COLO829 (cell line): Measurements from ENCODE around the gene ZNF423.
A peak's percentile ranks its signal among the peaks of the same experiment; 100 is the strongest.
"Not testable (repeated sequence)": the region's sequence is repeated elsewhere in the genome, so short reads cannot be mapped to it uniquely, and the experiment has no call there.

Experiments
- DNase-seq: peaks from one replicate; pipeline ENCODE4 v3.0.0; 2012; ENCODE audit warnings: low spot score

Gene ZNF423

GRCh38 chr16:49581630-49582298, 274.1 kb downstream of the ZNF423 start:
- DNase-seq, result no peak

- no peak for DNase-seq
Observed at GRCh38 chr16:49580751-49581303, 275.1 kb downstream of the ZNF423 start.

GRCh38 chr16:49578435-49579024, 277.4 kb downstream of the ZNF423 start:
- no peak for DNase-seq

GRCh38 chr16:49578018-49578417, 277.9 kb downstream of the ZNF423 start:
- no peak for DNase-seq

GRCh38 chr16:49576941-49577340, 279.0 kb downstream of the ZNF423 start:
- no peak for DNase-seq

DNA sequence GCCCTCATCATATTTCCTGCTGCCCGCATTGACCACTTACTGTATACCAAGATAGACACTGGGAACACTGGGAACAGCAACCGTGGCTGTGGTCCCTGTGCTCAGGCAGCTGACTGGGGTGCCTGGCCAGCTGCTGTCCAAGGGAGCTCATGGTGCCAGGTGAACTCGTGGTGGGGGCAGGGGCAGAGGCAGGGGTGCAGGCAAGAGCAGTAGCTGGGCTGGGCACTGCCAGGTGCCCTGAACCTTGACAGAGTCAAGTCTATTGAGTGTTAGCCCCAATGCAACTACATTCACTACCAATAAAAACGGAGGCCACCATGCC, 279.8 kb downstream of the ZNF423 start:
- no peak for DNase-seq

DNA sequence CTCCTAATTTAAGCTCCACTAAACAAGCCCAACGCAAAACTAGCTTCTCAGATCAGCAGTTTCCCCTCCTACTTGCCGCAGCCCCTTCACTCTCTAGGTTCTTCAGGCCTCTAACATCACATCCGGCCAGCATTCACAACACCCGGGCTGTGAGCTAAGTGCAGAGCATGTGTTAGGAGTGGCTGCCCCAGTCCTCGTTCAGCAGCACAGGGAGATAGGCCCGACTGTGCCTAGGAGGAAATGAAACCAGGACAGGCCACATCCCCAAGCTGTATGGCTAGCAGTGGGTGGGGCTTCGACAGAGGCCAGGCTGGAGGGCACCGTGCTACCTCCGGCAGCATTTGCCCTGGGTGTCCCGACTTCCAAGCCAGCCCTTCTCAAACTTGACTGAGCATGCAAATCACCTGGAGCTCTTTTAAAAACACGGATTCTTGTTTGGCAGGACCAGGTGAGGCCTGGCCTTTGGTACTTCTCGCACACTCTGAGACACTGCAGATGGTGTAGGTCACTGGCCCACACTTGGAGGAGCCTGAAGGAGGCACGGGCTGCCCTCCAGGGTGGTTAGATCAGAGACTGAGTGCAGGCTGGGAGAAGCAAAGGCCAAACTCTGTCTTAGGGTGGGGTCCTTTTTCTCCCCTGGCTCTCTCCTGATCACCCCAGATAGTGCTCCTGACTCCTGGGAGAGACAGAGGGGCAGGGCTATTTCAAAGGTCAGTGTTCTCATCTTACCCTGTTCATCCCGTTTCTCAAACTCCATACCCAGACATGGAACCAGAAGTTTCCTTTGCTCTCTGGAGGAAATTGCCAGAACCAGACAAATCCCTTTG, 280.4 kb downstream of the ZNF423 start:
- DNase-seq, result no peak

DNA sequence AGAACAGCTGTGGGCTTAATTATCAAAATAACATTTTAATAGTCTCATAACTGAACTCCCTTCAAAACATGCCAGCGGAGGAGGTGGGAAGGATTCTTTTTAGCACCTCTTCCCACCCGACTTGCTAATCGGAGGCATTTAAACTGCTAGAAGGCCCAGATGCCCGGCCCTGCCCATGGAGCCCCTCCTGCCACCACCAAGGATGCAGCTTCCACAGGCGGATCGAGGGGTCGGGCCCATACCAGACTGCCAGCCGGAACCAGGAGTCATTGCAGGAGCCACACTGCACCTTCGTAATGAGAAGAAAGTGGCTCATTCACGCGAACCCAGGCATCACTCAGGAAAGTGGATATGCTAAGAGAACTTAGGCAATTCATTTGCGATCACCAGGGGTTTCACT, 281.1 kb downstream of the ZNF423 start:
- no peak for DNase-seq

GRCh38 chr16:49567950-49568349, 288.0 kb downstream of the ZNF423 start:
- no peak for DNase-seq

GRCh38 chr16:49566432-49566831, 289.5 kb downstream of the ZNF423 start:
- no peak for DNase-seq

DNA sequence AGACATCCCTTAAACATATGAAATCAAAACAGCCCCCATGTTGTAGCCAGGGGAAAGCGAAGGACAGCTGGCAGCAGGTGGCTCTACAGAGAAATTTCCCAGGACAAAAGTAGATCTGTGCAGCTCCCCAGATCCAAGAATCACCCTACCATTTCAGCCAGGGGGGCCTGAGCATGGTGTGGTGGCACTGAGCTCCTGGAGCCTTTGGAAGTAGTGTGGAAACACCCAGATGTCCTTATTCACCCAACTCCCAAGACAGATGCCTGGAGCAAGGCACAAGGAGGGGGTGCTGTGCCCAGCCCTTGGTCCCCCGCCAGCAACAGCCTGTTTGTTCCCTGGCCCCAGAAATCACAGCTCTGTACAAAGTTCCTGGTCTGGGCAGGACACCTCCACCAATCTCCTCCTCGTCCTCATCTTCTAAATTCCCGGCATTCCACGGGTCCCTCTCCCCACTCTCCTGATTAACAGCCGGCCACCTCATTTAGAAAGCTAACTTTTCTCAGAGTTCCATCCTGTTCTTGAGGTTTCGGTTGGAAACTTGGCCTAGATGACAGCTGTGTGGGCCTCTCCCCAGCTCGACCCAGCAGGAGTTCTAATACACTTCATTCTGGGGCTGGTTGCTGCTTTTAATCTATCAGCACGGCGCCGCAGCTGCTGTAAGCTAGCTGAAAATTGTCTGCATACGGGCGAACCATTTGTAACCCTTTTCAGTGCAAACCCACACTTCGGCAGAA, 291.2 kb downstream of the ZNF423 start:
- DNase-seq, result no peak

GRCh38 chr16:49563666-49564065, 292.2 kb downstream of the ZNF423 start:
- no peak for DNase-seq

DNA sequence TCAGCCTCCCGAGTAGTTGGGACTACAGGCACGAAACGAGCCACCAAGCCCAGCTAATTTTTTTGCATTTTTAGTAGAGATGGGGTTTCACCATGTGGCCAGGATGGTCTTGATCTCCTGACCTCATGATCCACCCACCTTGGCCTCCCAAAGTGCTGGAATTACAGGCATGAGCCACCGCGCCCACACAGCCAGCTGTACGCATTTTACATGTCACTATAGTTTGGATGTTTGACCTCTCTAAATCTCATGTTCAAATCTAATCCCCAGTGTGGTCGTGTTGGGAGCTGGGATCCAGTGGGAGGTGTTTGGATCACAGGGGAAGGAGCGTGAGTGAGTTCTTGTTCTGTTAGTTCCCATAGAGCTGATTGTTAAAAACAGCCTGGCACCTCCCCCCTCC, 293.0 kb downstream of the ZNF423 start:
- DNase-seq, result not testable (repeated sequence)

- DNase-seq, result no peak
Observed at GRCh38 chr16:49562228-49562627, 293.7 kb downstream of the ZNF423 start.

DNA sequence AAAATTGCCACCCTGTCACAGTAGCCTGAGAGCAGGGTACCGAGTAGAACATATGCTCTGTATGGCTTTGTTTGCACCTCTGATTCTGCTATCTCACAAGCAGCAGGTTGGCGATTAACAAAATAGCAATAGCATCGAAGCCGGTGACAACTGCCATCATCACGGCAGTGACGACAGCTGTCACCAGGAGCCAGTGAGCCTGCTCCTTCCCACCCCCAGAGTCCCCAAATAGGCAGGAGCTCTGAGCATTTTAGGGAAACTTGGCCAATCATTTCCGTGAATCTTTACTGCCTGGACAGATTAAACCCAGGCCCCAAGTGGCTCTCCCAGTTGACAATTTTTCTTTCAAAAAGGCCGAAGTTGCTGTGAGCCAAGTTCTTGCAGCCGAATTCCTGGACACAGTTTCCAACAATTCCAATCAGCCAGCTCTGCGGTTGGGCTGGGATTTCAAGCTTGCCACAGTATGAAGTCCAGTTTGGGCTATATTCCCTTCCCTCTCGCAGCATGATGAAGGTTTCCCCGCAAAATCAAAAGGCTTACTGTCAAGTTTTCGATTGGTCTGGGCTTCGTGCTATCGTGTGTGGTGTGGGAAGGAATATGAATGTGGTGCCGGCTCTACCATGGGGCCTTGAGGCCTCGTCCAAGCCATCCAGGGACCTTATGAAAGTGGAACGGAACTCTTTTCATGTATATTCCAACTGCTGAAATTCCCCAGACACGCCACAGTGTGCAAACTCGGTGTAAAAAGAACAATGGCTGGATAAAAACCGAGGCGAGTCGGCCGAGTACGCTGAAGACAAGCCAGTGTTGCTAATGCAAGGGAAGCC, 295.7 kb downstream of the ZNF423 start:
- no peak for DNase-seq

DNA sequence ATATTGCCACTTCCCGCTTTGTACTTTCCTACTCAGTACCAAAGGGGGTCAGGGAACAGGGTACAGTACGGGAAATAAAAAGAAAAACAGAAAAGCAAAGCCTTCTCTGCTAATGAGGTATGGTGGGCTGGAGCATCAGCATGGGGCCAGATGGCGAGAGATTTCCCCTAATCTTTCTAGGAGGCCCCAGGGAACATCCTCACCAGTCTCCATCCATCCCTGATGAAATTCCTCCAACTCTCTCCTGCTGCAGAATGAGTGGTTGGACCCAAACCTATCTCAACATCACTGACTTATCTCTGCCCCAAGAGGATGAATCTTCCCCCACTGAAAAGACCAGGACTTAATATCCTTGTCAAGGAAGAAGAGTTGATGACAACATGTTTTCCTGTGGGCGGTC, 296.7 kb downstream of the ZNF423 start:
- no peak for DNase-seq

GRCh38 chr16:49558451-49558850, 297.5 kb downstream of the ZNF423 start:
- no peak for DNase-seq

DNA sequence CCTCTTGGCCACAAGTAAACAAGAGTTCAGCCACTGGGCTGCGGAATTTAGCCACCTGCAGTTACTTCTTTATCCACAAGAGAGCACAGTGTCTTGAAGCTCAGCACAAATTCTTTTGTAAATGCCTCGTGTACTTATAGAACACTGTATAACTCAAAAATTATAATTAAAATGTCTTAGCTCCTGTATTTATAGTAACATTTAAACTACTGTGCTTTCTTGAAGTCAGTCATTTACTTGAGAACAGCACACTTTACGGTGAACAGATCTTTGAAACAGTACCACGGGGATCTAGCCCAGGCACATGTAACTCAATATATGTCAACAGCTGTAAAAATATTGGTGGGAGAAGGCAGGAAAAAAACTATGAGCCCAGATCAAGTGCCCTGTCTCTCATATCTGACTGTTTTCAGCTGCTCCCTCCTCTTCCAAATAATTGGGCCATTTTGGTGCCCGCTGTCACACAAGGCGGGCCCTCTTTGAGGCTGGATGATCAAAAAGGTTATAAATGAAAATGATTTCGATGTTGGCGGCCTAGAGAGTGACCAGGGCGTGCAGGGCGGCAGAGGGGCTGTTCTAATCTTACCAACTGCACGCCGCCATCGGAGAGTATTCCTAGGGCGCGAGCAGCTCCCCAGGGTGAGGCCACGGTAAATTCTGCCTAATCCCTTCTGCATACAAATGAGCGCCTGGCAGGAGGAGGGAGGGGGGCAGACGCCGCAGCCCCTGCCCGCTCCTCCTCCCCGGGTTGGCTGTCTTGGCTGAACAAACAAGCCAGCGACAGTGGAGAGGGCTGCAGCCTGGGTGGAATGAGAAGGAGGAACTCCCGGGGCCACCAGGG, 299.1 kb downstream of the ZNF423 start:
- peak; percentile 14 for DNase-seq

GRCh38 chr16:49556249-49556605, 299.7 kb downstream of the ZNF423 start:
- DNase-seq, result no peak

DNA sequence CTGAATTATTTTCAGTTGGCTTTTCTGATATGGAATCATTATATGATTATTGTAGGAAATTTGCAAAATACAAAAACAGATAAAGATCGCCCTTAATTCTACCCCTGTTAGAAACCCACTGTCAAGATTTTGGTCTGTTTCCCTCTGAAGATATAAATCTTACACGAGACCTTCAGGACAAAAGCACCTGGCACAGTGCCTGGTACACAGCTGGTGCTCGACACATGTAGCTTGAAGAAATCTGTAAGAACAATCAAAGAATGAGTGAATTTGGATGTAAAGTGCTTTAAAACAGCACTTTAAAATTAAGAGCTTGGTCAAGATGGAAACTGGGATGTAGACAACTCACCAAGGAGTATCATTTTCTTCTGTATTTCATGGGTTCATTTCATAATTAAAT, 301.2 kb downstream of the ZNF423 start:
- DNase-seq, result no peak
